Placental epithelial cell (primary cell): ENCODE data around the gene OR6N1. TPM values are rescaled to one million over a fixed set of nuclear protein-coding genes. Genes with fewer than 3 reads are reported as not detected.

Experiments
- small RNA-seq: library from RNA; depleted of rRNA; stranded (forward); fragments of <200 nt; gene quantifications from one replicate; pipeline ENCODE3, GENCODE V24; 2012
- total RNA-seq: library from RNA; depleted of rRNA; stranded (reverse); fragments of >200 nt; gene quantifications from 2 replicates; pipeline ENCODE4 v1.2.3, GENCODE V29; 2012

Gene OR6N1, protein sequence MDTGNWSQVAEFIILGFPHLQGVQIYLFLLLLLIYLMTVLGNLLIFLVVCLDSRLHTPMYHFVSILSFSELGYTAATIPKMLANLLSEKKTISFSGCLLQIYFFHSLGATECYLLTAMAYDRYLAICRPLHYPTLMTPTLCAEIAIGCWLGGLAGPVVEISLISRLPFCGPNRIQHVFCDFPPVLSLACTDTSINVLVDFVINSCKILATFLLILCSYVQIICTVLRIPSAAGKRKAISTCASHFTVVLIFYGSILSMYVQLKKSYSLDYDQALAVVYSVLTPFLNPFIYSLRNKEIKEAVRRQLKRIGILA
- total RNA-seq: not detected in 2 replicates

DNA sequence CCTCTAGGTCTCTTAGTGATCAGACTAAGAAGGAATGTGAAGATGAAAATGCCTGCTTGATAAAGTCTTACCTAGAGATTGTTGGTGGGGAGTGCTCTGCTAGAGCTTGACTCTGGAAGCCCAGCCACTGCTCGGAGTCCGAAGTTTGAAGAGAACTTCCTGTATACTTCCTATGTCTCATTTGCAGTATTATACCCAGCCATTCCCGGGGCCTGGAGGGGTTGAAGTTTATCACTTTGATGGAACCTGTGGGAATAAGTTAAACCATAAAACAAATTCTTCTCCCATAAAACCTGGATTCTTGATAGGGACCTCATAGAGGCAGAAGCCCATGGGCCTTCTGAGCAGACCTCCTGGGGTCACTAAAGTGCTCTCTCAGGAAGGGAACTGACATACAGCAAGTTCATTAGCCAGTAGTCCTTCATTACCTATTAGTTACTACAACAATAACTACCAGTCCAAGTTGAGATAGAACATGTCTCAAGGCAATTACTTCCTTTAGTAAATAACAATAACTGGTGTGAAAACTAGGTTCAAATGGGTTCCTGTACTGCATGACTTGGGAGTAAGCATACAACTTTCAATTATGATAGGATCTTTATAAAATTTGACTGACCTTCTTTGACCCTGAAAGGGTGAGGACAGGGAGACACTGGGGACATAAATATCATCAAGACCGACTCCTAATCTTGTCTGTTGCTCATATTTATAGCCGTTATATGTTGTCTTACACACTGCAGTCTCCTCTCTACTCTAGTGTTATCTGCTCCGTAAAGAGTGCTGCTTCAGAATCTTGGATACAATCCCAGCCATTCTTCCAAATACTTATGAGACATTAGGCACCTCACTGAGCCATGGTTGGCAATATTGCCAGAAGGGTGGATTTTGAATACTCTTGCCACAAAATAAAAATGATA lies at the start of gene OR6N1:
Gene OR6N1, minus strand, starts transcription at position 246 of the 917 bp plus-strand sequence. CDS start 5,513 bp downstream, outside the sequence.

DNA sequence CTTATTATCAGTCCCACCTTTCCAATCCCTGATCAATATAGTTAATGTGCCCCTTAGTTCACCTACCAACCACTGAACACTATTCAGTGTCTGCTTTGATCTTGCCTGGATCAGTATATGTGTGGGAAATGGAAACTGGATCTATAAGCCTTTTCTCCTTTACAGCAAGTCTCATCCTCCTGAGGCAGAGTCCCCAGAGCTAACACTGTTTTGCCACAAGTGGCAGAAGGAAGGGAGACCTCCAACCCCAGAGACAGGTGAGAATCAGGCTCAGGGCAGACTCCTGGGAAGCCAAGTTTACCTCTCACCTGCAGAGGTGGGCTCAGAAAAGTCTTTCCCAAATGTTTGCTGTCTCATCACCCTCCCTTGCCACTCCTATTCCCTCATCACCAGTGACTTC lies 9.1 kb upstream of the OR6N1 start, which contains the start of gene OR6N2:
Gene OR6N2, minus strand, starts transcription at position 101 of the 400 bp plus-strand sequence. CDS start 3,569 bp downstream, outside the sequence.

DNA sequence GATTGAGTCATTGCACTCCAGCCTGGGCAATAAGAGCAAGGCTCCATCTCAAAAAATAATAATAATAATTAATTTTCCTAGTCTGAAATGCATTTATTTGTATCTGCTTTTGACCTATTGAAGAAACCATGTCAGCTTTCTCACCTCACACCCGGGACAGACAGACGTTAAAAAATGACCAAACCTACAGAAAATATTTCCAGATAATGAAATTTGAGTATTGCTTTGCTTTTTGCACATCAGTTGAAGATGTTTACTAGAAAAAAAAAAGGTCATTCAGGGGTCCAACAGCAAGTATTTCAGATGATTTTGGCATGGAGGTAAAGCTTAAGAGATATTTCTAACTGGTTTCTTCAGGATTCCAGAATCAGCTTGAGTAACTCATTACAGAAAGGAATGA lies 17.6 kb downstream of the OR6N1 start, which contains the start of gene OR6K6:
Gene OR6K6, plus strand, starts transcription at position 301 of the 400 bp plus-strand sequence. CDS start 168 bp downstream, outside the sequence.

DNA sequence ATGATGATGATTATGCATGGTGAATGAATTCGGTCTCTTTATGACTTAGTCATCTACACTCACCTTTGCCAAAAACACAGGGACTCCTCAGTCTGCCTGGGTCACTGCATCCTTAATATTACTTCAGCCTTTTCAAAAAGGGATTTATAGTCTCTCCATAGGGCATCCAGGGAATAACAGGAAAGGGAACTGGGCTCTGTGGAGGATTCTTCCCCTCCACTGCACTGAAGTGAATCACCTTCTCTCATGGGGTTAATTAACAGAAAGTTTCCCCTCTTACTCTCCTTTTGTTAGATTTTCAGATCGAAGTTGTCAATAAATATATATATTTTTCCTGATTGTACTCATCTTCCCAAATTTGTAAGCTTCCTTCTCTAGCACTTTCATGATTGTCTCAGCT lies 51.4 kb downstream of the OR6N1 start, which contains the start of gene OR6K3:
Gene OR6K3, minus strand, starts transcription at position 101 of the 400 bp plus-strand sequence. CDS start 2,605 bp downstream, outside the sequence.

Small RNA genes within 50 kb of the gene (small RNA-seq; reads per million reads assigned to genes)
- gene OR2AQ1P: not detected

Other genes starting within 250 kb of the OR6N1 start
- gene OR6Y1, start 217.8 kb downstream of the OR6N1 start, total RNA-seq: not detected in 2 replicates
- not detected in 2 replicates for gene OR6P1, start 201.6 kb downstream of the OR6N1 start, total RNA-seq
- gene OR10X1, start 192.3 kb downstream of the OR6N1 start, total RNA-seq: not detected in 2 replicates
- not detected in 2 replicates for gene OR10Z1, start 166.9 kb downstream of the OR6N1 start, total RNA-seq
- gene SPTA1, start 85.5 kb downstream of the OR6N1 start, total RNA-seq: not detected in 2 replicates
- not detected in 2 replicates for gene OR6K2, start 71.5 kb downstream of the OR6N1 start, total RNA-seq
- gene OR6K3, start 51.5 kb downstream of the OR6N1 start, total RNA-seq: not detected in 2 replicates
- not detected in 2 replicates for gene OR6K6, start 17.5 kb downstream of the OR6N1 start, total RNA-seq
- not detected in 2 replicates for gene OR6N2, start 9.0 kb upstream of the OR6N1 start, total RNA-seq
- not detected in 2 replicates for gene MNDA, start 59.2 kb upstream of the OR6N1 start, total RNA-seq
- gene PYHIN1, start 159.4 kb upstream of the OR6N1 start, total RNA-seq: not detected in 2 replicates
- gene IFI16, start 237.7 kb upstream of the OR6N1 start, total RNA-seq: 0.79 and 1.4 TPM in 2 replicates